Measurements from ENCODE around the gene BRPF3.
"Not testable (repeated sequence)": the region's sequence is repeated elsewhere in the genome, so short reads cannot be mapped to it uniquely, and the experiment has no call there.

Gene BRPF3

DNA sequence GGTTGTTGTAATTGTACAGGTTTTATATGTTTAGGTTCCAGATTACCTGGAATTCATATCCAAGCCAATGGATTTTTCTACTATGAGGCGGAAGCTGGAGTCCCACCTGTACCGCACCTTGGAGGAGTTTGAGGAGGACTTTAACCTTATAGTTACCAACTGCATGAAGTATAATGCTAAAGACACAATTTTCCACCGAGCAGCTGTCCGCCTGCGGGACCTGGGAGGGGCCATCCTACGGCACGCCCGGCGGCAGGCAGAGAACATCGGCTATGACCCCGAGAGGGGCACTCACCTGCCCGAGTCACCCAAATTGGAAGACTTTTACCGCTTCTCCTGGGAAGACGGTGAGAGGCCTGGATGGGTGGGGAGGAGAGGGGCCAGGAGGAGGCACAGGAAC, 13.6 kb downstream of the BRPF3 start:
- Mint-ChIP-seq H3K9me3 (no peaks in the 10 kb centered on the region), H3K27ac (no peak overlapping the region), H3K4me1 (ENCODE audit: low read depth) (no peaks in the 10 kb centered on the region), H3K27me3 (no peaks in the 10 kb centered on the region), H3K36me3 (ENCODE audit: low read depth) (peaks cover 97% of the 10 kb centered on the region), H3K4me3 (no peak overlapping the region)
- intact Hi-C loops (cut with micrococcal nuclease): no loop called here

- intact Hi-C loops (cut with micrococcal nuclease): no loop called here
- no peak overlapping the region for H3K4me3 Mint-ChIP-seq
- H3K27ac Mint-ChIP-seq: no peak overlapping the region
- H3K4me1 Mint-ChIP-seq (ENCODE audit: low read depth): peaks cover 5% of the 10 kb centered on the region
- no peaks in the 10 kb centered on the region for H3K9me3 Mint-ChIP-seq
- H3K36me3 Mint-ChIP-seq (ENCODE audit: low read depth): peaks cover 97% of the 10 kb centered on the region
- H3K27me3 Mint-ChIP-seq: no peaks in the 10 kb centered on the region
These were observed 14.5 kb downstream of the BRPF3 start for GRCh38 chr6:36210886-36211595.

DNA sequence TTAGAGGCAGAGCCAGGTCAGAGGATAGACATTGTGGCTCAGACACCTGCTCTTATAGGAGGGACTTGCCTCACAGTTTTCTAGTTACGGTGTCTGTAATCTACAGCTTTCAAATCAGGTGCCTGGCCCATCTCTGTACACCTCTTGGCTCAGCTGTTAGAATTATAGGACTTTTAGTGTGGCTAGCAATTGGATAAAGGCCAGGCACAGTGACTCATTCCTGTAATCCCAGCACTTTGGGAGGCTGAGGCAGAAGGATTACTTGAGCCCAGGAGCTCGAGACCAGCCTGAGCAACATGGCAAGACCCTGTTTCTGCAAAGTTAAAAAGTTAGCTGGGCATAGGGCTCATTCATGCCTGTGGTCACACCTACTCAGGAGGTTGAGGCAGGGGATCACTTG, 20.0 kb downstream of the BRPF3 start:
- intact Hi-C loops (cut with micrococcal nuclease): no loop called here
- H3K27me3 Mint-ChIP-seq: no peaks in the 10 kb centered on the region
- peaks cover 80% of the 10 kb centered on the region for H3K36me3 Mint-ChIP-seq (ENCODE audit: low read depth)
- no peak overlapping the region for H3K27ac Mint-ChIP-seq
- no peaks in the 10 kb centered on the region for H3K9me3 Mint-ChIP-seq
- H3K4me1 Mint-ChIP-seq (ENCODE audit: low read depth): peaks cover 44% of the 10 kb centered on the region
- H3K4me3 Mint-ChIP-seq: no peak overlapping the region

DNA sequence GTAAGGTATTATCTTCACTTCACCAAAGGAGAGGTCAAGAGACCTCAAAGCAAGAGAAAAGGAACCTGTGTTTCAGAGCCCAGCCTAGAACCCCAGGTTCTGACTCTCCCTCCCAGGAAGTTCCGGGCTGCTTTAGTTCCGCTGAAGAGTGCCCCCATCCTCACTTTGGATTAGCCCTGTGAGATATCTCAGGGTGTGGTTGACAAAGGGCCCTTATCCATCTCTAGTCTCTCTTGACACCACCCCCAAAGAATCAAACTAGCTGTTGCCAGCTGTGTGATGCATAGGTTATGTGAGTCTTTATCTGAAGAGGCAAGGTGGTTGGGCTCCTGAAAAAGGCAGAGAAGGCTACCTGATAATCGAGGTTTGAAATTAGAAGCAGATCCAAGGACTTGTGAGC, 20.6 kb downstream of the BRPF3 start:
- H3K27ac Mint-ChIP-seq: no peak overlapping the region
- intact Hi-C loops (cut with micrococcal nuclease): no loop called here
- H3K4me1 Mint-ChIP-seq (ENCODE audit: low read depth): peaks cover 49% of the 10 kb centered on the region
- H3K9me3 Mint-ChIP-seq: no peaks in the 10 kb centered on the region
- no peaks in the 10 kb centered on the region for H3K27me3 Mint-ChIP-seq
- no peak overlapping the region for H3K4me3 Mint-ChIP-seq
- H3K36me3 Mint-ChIP-seq (ENCODE audit: low read depth): peaks cover 79% of the 10 kb centered on the region

DNA sequence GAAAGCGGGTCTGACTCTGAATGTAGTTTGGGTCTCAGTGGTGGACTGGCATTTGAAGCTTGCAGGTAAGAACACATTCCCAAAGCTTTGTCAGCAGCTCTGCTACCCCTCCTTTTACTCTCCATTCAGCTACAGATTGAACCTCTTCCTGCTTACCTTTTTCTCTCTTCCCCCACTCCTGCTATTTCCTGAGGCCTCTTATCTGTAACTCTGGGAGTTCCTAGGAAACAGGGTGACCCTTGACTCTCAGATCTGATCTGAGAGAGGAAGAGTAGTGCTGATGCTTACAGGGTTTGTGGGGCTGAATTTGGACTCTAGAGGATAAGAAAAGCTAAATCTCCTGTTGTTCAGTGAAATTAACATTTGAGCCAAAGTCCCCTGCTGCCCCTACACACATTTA, 21.4 kb downstream of the BRPF3 start:
- Mint-ChIP-seq H3K9me3 (no peaks in the 10 kb centered on the region), H3K4me3 (no peak overlapping the region), H3K27me3 (no peaks in the 10 kb centered on the region), H3K36me3 (ENCODE audit: low read depth) (peaks cover 79% of the 10 kb centered on the region), H3K4me1 (ENCODE audit: low read depth) (peaks cover 49% of the 10 kb centered on the region), H3K27ac (peak overlapping the region; percentile 59)
- intact Hi-C loops (cut with micrococcal nuclease): no loop called here

DNA sequence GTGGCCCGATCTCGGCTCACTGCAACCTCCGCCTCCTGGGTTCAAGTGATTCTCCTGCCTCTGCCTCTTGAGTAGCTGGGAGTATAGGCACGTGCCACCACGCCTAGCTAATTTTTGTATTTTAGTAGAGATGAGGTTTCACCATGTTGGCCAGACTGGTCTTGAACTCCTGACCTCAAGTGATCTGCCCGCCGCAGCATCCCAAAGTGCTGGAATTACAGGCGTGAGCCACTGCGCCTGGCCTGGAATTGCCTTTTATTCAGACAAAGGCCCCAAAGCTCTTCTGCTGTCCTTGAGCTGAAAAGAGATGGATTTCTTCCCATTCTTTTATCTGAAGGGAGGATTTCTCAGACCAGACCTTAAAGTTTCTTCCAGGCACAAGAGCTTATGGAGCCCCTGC, 22.0 kb downstream of the BRPF3 start:
- H3K27ac Mint-ChIP-seq; H3K9me3 Mint-ChIP-seq; intact Hi-C loops (cut with micrococcal nuclease); H3K4me3 Mint-ChIP-seq; H3K27me3 Mint-ChIP-seq: not testable (repeated sequence)
- Mint-ChIP-seq H3K36me3 (ENCODE audit: low read depth) (peaks cover 79% of the 10 kb centered on the region), H3K4me1 (ENCODE audit: low read depth) (peaks cover 49% of the 10 kb centered on the region)

GRCh38 chr6:36219081-36219480, 22.5 kb downstream of the BRPF3 start:
- Mint-ChIP-seq H3K27ac (no peak overlapping the region), H3K36me3 (ENCODE audit: low read depth) (peaks cover 76% of the 10 kb centered on the region), H3K27me3 (no peaks in the 10 kb centered on the region), H3K4me3 (no peak overlapping the region), H3K4me1 (ENCODE audit: low read depth) (peaks cover 50% of the 10 kb centered on the region), H3K9me3 (no peaks in the 10 kb centered on the region)
- intact Hi-C loops (cut with micrococcal nuclease): no loop called here

- intact Hi-C loops (cut with micrococcal nuclease): no loop called here
- Mint-ChIP-seq H3K27me3 (no peaks in the 10 kb centered on the region), H3K36me3 (ENCODE audit: low read depth) (peaks cover 75% of the 10 kb centered on the region), H3K9me3 (no peaks in the 10 kb centered on the region), H3K4me3 (no peak overlapping the region), H3K4me1 (ENCODE audit: low read depth) (peaks cover 62% of the 10 kb centered on the region), H3K27ac (no peak overlapping the region)
These were observed 23.7 kb downstream of the BRPF3 start for GRCh38 chr6:36220226-36220625.

DNA sequence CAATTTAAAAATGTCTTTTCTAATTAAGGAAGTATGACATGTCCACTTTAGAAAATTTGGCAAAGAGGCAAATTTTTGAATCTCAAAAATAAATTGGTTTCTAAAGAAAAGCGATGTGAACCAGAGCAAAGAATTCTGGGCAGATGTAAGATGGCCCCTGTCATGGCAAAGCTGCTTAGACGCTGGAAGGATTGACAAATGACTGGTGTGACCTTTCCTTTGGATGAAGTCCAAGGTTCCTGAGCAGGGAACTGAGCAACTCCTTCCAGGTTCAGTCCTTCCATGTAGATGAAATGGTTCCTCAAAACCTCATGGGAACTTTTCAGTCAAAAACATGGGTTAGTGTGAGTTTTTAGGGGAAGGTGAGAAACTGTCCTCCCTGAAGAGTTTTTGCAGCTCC, 25.1 kb downstream of the BRPF3 start:
- intact Hi-C loops (cut with micrococcal nuclease): no loop called here
- Mint-ChIP-seq H3K4me3 (no peak overlapping the region), H3K27ac (peak overlapping the region; percentile 43), H3K27me3 (no peaks in the 10 kb centered on the region), H3K4me1 (ENCODE audit: low read depth) (peaks cover 55% of the 10 kb centered on the region), H3K36me3 (ENCODE audit: low read depth) (peaks cover 78% of the 10 kb centered on the region), H3K9me3 (no peaks in the 10 kb centered on the region)

DNA sequence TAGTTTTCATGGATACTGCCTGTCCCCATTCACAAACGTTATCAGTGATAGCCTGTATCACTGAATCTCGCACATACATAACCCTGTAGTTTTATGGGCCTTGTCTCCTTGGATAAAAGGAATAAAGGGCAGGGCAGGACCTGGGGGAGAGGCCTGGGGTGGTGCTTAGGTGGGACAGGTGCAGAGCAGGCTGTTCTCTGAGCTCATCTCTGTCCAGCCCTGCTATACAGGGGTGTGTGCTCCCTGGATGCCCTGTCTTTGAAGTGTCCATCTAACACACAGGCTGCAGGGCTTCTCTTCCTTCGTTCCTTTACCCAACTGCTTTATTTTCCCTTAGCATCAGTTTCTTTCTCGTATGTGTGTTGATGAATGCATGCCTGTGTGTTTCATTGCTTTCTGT, 26.4 kb downstream of the BRPF3 start:
- Mint-ChIP-seq H3K27ac (no peak overlapping the region), H3K4me1 (ENCODE audit: low read depth) (peaks cover 48% of the 10 kb centered on the region), H3K36me3 (ENCODE audit: low read depth) (peaks cover 76% of the 10 kb centered on the region), H3K4me3 (no peak overlapping the region), H3K27me3 (no peaks in the 10 kb centered on the region), H3K9me3 (no peaks in the 10 kb centered on the region)
- intact Hi-C loops (cut with micrococcal nuclease): no loop called here

- no peaks in the 10 kb centered on the region for H3K9me3 Mint-ChIP-seq
- intact Hi-C loops (cut with micrococcal nuclease): no loop called here
- H3K36me3 Mint-ChIP-seq (ENCODE audit: low read depth): peaks cover 76% of the 10 kb centered on the region
- no peak overlapping the region for H3K27ac Mint-ChIP-seq
- H3K4me1 Mint-ChIP-seq (ENCODE audit: low read depth): peaks cover 44% of the 10 kb centered on the region
- H3K27me3 Mint-ChIP-seq: no peaks in the 10 kb centered on the region
- no peak overlapping the region for H3K4me3 Mint-ChIP-seq
These were observed 27.2 kb downstream of the BRPF3 start for GRCh38 chr6:36223706-36224105.

GRCh38 chr6:36224918-36225461, 28.4 kb downstream of the BRPF3 start:
- H3K27ac Mint-ChIP-seq: no peak overlapping the region
- peaks cover 32% of the 10 kb centered on the region for H3K4me1 Mint-ChIP-seq (ENCODE audit: low read depth)
- H3K4me3 Mint-ChIP-seq: no peak overlapping the region
- no peaks in the 10 kb centered on the region for H3K9me3 Mint-ChIP-seq
- H3K27me3 Mint-ChIP-seq: no peaks in the 10 kb centered on the region
- intact Hi-C loops (cut with micrococcal nuclease): no loop called here
- peaks cover 82% of the 10 kb centered on the region for H3K36me3 Mint-ChIP-seq (ENCODE audit: low read depth)

GRCh38 chr6:36226438-36227047, 30.0 kb downstream of the BRPF3 start:
- Mint-ChIP-seq H3K36me3 (ENCODE audit: low read depth) (peaks cover 90% of the 10 kb centered on the region), H3K9me3 (no peaks in the 10 kb centered on the region), H3K4me3 (no peak overlapping the region), H3K27ac (no peak overlapping the region), H3K4me1 (ENCODE audit: low read depth) (peaks cover 34% of the 10 kb centered on the region), H3K27me3 (no peaks in the 10 kb centered on the region)
- intact Hi-C loops (cut with micrococcal nuclease): no loop called here

DNA sequence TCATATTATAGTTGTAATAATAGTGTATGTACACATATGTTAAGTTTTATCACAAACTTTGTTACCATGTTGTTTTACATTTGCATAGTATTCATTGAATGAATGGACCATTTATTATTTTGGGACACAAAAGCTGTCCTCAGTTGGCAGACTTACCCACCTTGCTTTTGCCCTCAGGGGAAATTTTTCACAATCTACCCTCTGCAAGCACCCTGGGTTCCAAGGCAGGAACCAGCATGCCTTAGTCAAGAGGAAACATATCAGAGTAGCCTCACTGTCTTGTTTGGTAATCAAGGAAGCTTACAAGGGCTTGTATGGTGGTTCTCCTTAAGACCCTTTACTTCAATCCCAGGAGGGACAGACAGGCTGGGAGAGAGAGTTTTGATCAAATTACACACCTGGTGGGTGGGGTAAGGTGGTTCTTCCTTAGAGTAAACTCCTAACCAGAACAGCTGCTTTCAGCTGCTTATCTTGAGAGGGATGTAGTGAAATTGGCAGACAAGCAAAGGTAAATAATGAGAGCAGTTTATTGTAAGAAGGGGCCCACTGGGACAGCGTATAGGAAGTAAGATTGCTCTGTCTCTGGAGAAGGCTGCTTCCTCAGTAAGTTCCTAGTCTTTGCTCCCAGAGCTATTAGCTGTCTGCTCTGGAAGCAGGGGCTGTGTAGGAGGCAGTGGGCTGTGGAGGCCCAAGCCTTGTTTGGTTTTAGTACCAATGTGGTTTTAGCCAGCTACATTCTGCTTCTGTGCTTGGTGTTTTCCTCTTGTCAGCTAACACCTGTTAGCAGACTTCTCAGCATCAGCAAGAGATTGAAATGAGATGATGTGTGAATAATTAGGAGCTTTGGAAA, 31.1 kb downstream of the BRPF3 start:
- Mint-ChIP-seq H3K27me3 (no peaks in the 10 kb centered on the region), H3K4me1 (ENCODE audit: low read depth) (peaks cover 38% of the 10 kb centered on the region), H3K9me3 (no peaks in the 10 kb centered on the region), H3K36me3 (ENCODE audit: low read depth) (peaks cover 91% of the 10 kb centered on the region), H3K27ac (no peak overlapping the region), H3K4me3 (no peak overlapping the region)
- intact Hi-C loops (cut with micrococcal nuclease): no loop called here

Measured in dendritic cell treated with granulocyte-macrophage colony-stimulating factor and Interleukin-4, amounts not matched to agents 40 ng/mL and 50 ng/mL, for 4 days (primary cell).